ENCODE measurements around the gene SLPI. TPM values are rescaled to one million over a fixed set of nuclear protein-coding genes. Genes with fewer than 3 reads are reported as not detected.

The SLPI gene
- total and polyA plus RNA-seq, 10 of the 15 experiments (the other 5 are each of a cell fraction or from before 2014, with no cell fraction given): 0.56 to 1.4 TPM; not detected in 8

DNA sequence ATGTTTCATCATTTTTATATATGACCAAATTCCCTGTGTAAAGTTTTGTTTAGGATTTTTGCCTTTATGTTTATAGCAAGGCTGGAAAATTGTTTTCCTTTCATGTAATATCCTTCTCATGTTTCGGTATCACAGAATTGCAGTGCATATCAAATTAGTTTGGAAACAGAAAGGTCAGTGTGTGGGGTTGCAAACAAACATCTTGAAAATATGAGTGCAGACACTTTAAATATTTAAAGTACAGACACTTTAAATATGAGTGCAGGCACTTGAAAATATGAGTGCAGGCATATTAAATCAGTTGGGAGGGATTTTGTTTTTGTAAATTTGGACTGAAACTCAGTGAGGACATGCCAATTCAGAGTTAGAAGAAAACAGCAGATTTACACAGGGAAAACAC, 6.5 kb downstream of the SLPI start:
- no peak overlapping the region for H3K4me2 ChIP-seq (ENCODE audit: control insufficient read depth, insufficient read depth)
- ChIA-PET CTCF (no interaction called here), POLR2A (no interaction called here), RAD21 (ENCODE audit: unreplicated experiment) (no interaction called here), SMC1A (ENCODE audit: uncharacterized antibody, unreplicated experiment) (no interaction called here)
- in situ Hi-C loops (cut with MboI): no loop called here
- FAIRE-seq (no peak), DNase-seq (ENCODE audit: low read depth, low spot score) (no peak), ATAC-seq (no peak)
- no peak overlapping the region for H3K9ac ChIP-seq (ENCODE audit: control insufficient read depth, insufficient read depth, low read length)
- H4K20me1 ChIP-seq (ENCODE audit: control insufficient read depth, insufficient read depth): no peaks in the 10 kb centered on the region
- no peaks in the 10 kb centered on the region for H3K36me3 ChIP-seq (ENCODE audit: control insufficient read depth in 2 of 2, insufficient read depth in 2 of 2, low read length in 1 of 2)
- no peaks in the 10 kb centered on the region for H3K4me1 ChIP-seq (ENCODE audit: control insufficient read depth, insufficient read depth, low read length)
- H3K27ac ChIP-seq (ENCODE audit: control insufficient read depth, insufficient read depth): no peak overlapping the region
- H2AFZ ChIP-seq (ENCODE audit: control insufficient read depth, low read depth, low read length): no peak overlapping the region
- intact Hi-C loops (cut with micrococcal nuclease; ENCODE audit: unreplicated experiment): no loop called here
- H3K79me2 ChIP-seq (ENCODE audit: control insufficient read depth, insufficient read depth, low read length): no peaks in the 10 kb centered on the region
- H3K4me3 ChIP-seq: no peak overlapping the region
- H3K27me3 ChIP-seq (replicated peaks in 1 of 2; ENCODE audit: control insufficient read depth in 2 of 2, insufficient read depth in 2 of 2, low read length in 1 of 2): peaks cover 0 to 8% of the 10 kb centered on the region in 2 experiments; a peak in 3 of 4 replicates
- BruUV-seq (replicated peaks): no TSS peak
- H3K9me3 ChIP-seq (replicated peaks; ENCODE audit: control insufficient read depth, insufficient read depth, low read length): no peaks in the 10 kb centered on the region
- WGBS (ENCODE audit: insufficient coverage, insufficient replicate concordance, low lambda C conversion rate, missing lambda C conversion rate): 0% methylated on average over 1 of the region's 1 CpG
- TF ChIP-seq IKZF1 (conservative IDR thresholded peaks at IDR 0.05): no peak
- TF ChIP-seq, protein P1, sequence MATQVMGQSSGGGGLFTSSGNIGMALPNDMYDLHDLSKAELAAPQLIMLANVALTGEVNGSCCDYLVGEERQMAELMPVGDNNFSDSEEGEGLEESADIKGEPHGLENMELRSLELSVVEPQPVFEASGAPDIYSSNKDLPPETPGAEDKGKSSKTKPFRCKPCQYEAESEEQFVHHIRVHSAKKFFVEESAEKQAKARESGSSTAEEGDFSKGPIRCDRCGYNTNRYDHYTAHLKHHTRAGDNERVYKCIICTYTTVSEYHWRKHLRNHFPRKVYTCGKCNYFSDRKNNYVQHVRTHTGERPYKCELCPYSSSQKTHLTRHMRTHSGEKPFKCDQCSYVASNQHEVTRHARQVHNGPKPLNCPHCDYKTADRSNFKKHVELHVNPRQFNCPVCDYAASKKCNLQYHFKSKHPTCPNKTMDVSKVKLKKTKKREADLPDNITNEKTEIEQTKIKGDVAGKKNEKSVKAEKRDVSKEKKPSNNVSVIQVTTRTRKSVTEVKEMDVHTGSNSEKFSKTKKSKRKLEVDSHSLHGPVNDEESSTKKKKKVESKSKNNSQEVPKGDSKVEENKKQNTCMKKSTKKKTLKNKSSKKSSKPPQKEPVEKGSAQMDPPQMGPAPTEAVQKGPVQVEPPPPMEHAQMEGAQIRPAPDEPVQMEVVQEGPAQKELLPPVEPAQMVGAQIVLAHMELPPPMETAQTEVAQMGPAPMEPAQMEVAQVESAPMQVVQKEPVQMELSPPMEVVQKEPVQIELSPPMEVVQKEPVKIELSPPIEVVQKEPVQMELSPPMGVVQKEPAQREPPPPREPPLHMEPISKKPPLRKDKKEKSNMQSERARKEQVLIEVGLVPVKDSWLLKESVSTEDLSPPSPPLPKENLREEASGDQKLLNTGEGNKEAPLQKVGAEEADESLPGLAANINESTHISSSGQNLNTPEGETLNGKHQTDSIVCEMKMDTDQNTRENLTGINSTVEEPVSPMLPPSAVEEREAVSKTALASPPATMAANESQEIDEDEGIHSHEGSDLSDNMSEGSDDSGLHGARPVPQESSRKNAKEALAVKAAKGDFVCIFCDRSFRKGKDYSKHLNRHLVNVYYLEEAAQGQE (IDR thresholded peaks at IDR 0.05; ENCODE audit: low read depth, low read length): no peak
- TF ChIP-seq SIX5 (IDR thresholded peaks at IDR 0.05; ENCODE audit: low read depth, low read length, severe bottlenecking): no peak
- TF ChIP-seq, protein P2, sequence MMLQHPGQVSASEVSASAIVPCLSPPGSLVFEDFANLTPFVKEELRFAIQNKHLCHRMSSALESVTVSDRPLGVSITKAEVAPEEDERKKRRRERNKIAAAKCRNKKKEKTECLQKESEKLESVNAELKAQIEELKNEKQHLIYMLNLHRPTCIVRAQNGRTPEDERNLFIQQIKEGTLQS (IDR thresholded peaks at IDR 0.05; ENCODE audit: borderline replicate concordance, extremely low read depth, low read depth, low read length): no peak
- TF ChIP-seq KDM1A (IDR thresholded peaks at IDR 0.05; ENCODE audit: borderline replicate concordance): no peak
- TF ChIP-seq NR2C2 (IDR thresholded peaks at IDR 0.05; ENCODE audit: borderline replicate concordance, control insufficient read depth, insufficient read length, low read depth): no peak
- TF ChIP-seq, protein P3, sequence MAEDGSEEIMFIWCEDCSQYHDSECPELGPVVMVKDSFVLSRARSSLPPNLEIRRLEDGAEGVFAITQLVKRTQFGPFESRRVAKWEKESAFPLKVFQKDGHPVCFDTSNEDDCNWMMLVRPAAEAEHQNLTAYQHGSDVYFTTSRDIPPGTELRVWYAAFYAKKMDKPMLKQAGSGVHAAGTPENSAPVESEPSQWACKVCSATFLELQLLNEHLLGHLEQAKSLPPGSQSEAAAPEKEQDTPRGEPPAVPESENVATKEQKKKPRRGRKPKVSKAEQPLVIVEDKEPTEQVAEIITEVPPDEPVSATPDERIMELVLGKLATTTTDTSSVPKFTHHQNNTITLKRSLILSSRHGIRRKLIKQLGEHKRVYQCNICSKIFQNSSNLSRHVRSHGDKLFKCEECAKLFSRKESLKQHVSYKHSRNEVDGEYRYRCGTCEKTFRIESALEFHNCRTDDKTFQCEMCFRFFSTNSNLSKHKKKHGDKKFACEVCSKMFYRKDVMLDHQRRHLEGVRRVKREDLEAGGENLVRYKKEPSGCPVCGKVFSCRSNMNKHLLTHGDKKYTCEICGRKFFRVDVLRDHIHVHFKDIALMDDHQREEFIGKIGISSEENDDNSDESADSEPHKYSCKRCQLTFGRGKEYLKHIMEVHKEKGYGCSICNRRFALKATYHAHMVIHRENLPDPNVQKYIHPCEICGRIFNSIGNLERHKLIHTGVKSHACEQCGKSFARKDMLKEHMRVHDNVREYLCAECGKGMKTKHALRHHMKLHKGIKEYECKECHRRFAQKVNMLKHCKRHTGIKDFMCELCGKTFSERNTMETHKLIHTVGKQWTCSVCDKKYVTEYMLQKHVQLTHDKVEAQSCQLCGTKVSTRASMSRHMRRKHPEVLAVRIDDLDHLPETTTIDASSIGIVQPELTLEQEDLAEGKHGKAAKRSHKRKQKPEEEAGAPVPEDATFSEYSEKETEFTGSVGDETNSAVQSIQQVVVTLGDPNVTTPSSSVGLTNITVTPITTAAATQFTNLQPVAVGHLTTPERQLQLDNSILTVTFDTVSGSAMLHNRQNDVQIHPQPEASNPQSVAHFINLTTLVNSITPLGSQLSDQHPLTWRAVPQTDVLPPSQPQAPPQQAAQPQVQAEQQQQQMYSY (CRISPR knock-in tag; IDR thresholded peaks at IDR 0.05): no peak
- TF ChIP-seq STAT3 (IDR thresholded peaks at IDR 0.05; ENCODE audit: low read depth, low read length): no peak
- TF ChIP-seq POLR2A (IDR thresholded peaks at IDR 0.05; ENCODE audit: low read depth, low read length): no peak
- TF ChIP-seq TBL1XR1 (IDR thresholded peaks at IDR 0.05; ENCODE audit: low read depth, low read length): no peak
- no peak for TF ChIP-seq TAF1 (IDR thresholded peaks at IDR 0.05; ENCODE audit: borderline replicate concordance, low read depth, low read length)
- TF ChIP-seq, protein P4, sequence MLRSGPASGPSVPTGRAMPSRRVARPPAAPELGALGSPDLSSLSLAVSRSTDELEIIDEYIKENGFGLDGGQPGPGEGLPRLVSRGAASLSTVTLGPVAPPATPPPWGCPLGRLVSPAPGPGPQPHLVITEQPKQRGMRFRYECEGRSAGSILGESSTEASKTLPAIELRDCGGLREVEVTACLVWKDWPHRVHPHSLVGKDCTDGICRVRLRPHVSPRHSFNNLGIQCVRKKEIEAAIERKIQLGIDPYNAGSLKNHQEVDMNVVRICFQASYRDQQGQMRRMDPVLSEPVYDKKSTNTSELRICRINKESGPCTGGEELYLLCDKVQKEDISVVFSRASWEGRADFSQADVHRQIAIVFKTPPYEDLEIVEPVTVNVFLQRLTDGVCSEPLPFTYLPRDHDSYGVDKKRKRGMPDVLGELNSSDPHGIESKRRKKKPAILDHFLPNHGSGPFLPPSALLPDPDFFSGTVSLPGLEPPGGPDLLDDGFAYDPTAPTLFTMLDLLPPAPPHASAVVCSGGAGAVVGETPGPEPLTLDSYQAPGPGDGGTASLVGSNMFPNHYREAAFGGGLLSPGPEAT (IDR thresholded peaks at IDR 0.05; ENCODE audit: low read depth): no peak
- TF ChIP-seq EP300 (IDR thresholded peaks at IDR 0.05; ENCODE audit: borderline replicate concordance in 1 of 2, control insufficient read depth in 1 of 2, low read depth in 2 of 2, low read length in 2 of 2): no peak
